Ovary (tissue), 9 donors: ENCODE data around the gene WDR81. TPM values are rescaled to one million over a fixed set of nuclear protein-coding genes. Genes with fewer than 3 reads are reported as not detected.

Experiments
- DNase-seq, 5 donors: peaks; one replicate each; pipeline ENCODE4 v3.0.0-alpha.2; 2019 to 2020
- H3K27ac ChIP-seq, 2 donors: fragments of 200-600 bp; one replicate each; pipeline versions ENCODE4 v1.5.1 to v1.8.0; 2019 to 2022
- H3K27me3 ChIP-seq: fragments of 200-600 bp; one replicate; pipeline ENCODE4 v1.8.0; 2022
- H3K36me3 ChIP-seq: fragments of 200-600 bp; sonication (generic); one replicate; pipeline ENCODE4 v1.5.1; 2019
- H3K4me1 ChIP-seq: one replicate; pipeline ENCODE4 v1.8.1; 2013; ENCODE audit warnings: mild to moderate bottlenecking, moderate library complexity; ENCODE audit not compliant: insufficient read depth
- H3K4me3 ChIP-seq: fragments of 200-600 bp; sonication (generic); one replicate; pipeline ENCODE4 v1.5.1; 2017
- H3K9me3 ChIP-seq, 2 donors: fragments of 200-600 bp in 1 of 2; sonication (generic) in 1 of 2; one replicate each; pipeline versions ENCODE4 v1.5.1 to v1.8.1; 2013 to 2019; ENCODE audit warnings: mild to moderate bottlenecking in 1 of 2, moderate library complexity in 1 of 2
- CTCF ChIP-seq, 3 donors: fragments of 450-650 bp in 2 of 3; fragments of 200-600 bp in 1 of 3; IDR thresholded peaks; one replicate each; pipeline versions ENCODE4 v1.5.1 to v1.8.0; 2016 to 2022; ENCODE audit warnings: antibody characterized with exemption in 3 of 3, mild to moderate bottlenecking in 1 of 3
- EP300 ChIP-seq: sonication (generic); formaldehyde crosslinking; IDR thresholded peaks from one replicate; pipeline ENCODE4 v1.6.1; 2017; ENCODE audit warnings: antibody characterized with exemption
- POLR2A ChIP-seq: fragments of 450-650 bp; IDR thresholded peaks from one replicate; pipeline ENCODE4 v1.6.1; 2017; ENCODE audit warnings: antibody characterized with exemption, mild to moderate bottlenecking, moderate library complexity
- WGBS, 3 donors: extraction: QIAGEN DNeasy Blood & Tissue Kit in 1 of 3; methylation state at CpG; one replicate each; pipeline versions ENCODE4 v1.1.5 to v1.1.7; 2013 to 2017; 5-methylcytosine and 5-hydroxymethylcytosine counted together
- intact Hi-C, 4 donors: fragments of 100-400 bp; cut with DNase I; formaldehyde crosslinking; loops; one replicate each; pipeline versions ENCODE4 v1.11.0 to v1.15.1; 2022 to 2023
- polyA plus RNA-seq, 2 donors: library from polyadenylated mRNA; stranded (reverse); fragments of 200-250 nt in 1 of 2; fragments of 350-450 nt in 1 of 2; fragmentation: Illumina TruSeq in 1 of 2; extraction: RNeasy Lipid Tissue Mini Kit (QIAGEN cat#74804) in 1 of 2; gene quantifications; one replicate each; pipeline ENCODE4 v1.2.3, GENCODE V29; 2013 to 2014
- total RNA-seq, 7 donors: library from RNA; depleted of rRNA in 2 of 7; stranded (reverse); fragments of >200 nt in 2 of 7; fragmentation: NEBNext Ultra II Directional in 3 of 7; extraction: Animal tissue kit (Norgen Biotek cat#: 25700) in 3 of 7; gene quantifications; one replicate each; pipeline versions ENCODE4 v1.1.0 to v1.2.4, GENCODE V29; 2016 to 2023
- donor health status: DM: no; HTN: no; CAD: no; lungs with moderate emphysema.
- donor health status: DM: no; HTN: no; CAD: no.
- donor health status: Bipolar disorder and iron deficiency.
- donor health status: DM: yes; HTN: yes; CAD: no.
- donor health status: DM: no; HTN: no; CAD: no.
- donor health status: DM: yes; HTN: yes; CAD: no.

Gene WDR81
- total and polyA plus RNA-seq, 9 donors = 1.3 to 59.4 (median 36.2) TPM

- Histone ChIP-seq H3K4me3 (no peak overlapping the region), H3K27me3 (no peaks in the 10 kb centered on the region), H3K27ac (peak overlapping the region in 1 of 2 donors; percentile 17), H3K4me1 (peaks cover 10% of the 10 kb centered on the region), H3K36me3 (no peaks in the 10 kb centered on the region), H3K9me3 (no peaks in the 10 kb centered on the region)
- intact Hi-C loops = loop anchor here in 1 of 4 donors (2.0 kb wide), 1 partner anchor 13 kb away; the partner anchor contains the start of gene SERPINF2
- WGBS, 3 donors = 17 to 28% (median 25%) methylated on average over 17 of the region's 17 CpGs
- no peak for DNase-seq
- TF ChIP-seq EP300 (no peak), CTCF (IDR thresholded peaks at IDR 0.05) (no peak)
Observed at GRCh38 chr17:1755827-1756262, 31.3 kb downstream of the WDR81 start.

- DNase-seq = no peak
- H3K4me3 ChIP-seq = no peak overlapping the region
- no peaks in the 10 kb centered on the region for H3K36me3 ChIP-seq
- no peak for TF ChIP-seq EP300
- TF ChIP-seq CTCF (IDR thresholded peaks at IDR 0.05) = no peak
- no peak for TF ChIP-seq POLR2A
- WGBS, 3 donors = 87 to 93% (median 89%) methylated on average over 15 of the region's 15 CpGs
- no peaks in the 10 kb centered on the region for H3K27me3 ChIP-seq
- peak overlapping the region in 1 of 2 donors; percentile 0 for H3K27ac ChIP-seq
- intact Hi-C loops = no loop called here
- H3K4me1 ChIP-seq = peaks cover 20% of the 10 kb centered on the region
- no peaks in the 10 kb centered on the region for H3K9me3 ChIP-seq
Observed at GRCh38 chr17:1758807-1759206, 34.3 kb downstream of the WDR81 start.

DNA sequence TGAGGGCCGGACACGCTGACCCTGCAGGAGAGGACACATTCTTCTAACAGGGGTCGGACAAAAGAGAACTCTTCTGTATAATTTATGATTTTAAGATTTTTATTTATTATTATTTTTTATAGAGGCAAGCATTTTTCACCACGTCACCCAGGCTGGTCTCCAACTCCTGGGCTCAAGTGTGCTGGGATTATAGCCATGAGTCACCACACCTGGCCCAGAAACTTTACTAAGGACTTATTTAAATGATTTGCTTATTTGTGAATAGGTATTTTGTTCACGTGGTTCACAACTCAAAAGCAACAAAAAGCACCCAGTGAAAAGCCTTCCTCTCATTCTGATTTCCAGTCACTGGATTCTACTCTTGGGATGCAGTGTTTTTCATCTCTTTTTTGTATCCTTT is 35.0 kb downstream of the WDR81 start:
- no peaks in the 10 kb centered on the region for H3K9me3 ChIP-seq
- peak overlapping the region in 1 of 2 donors; percentile 92 for H3K27ac ChIP-seq
- DNase-seq = no peak
- intact Hi-C loops = no loop called here
- no peak overlapping the region for H3K4me3 ChIP-seq
- H3K27me3 ChIP-seq = no peaks in the 10 kb centered on the region
- H3K4me1 ChIP-seq = peaks cover 20% of the 10 kb centered on the region
- WGBS, 3 donors = 42 to 57% (median 50%) methylated on average over 5 of the region's 5 CpGs
- no peak for TF ChIP-seq CTCF (IDR thresholded peaks at IDR 0.05)
- no peak for TF ChIP-seq POLR2A
- no peak for TF ChIP-seq EP300
- no peaks in the 10 kb centered on the region for H3K36me3 ChIP-seq

DNA sequence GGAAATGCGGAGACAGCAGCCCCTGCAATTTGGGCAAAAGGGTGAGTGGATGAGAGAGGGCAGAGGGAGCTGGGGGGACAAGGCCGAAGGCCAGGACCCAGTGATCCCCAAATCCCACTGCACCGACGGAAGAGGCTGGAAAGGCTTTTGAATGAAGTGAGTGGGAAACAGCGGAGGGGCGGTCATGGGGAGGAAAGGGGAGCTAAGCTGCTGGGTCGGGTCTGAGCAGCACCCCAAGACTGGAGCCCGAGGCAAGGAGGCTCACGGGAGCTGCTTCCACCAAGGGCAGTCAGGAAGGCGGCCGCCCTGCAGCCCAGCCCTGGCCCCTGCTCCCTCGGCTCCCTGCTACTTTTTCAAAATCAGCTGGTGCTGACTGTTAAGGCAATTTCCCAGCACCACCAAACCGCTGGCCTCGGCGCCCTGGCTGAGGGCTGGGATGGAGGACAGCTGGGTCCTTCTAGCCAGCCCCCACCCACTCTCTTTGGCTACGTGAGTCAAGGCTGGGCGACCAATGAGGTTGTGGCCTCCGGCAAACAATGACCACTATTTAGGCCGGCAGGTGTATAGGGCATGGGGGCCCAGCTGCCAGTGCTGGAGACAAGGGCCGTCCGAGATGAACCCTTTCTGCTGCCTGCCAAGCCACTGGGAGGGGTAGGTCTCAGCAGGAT is 37.9 kb downstream of the WDR81 start:
- no peaks in the 10 kb centered on the region for H3K27me3 ChIP-seq
- 9 to 16% (median 14%) methylated on average over 19 to 21 of the region's 21 CpGs for WGBS, 3 donors
- peak overlapping the region; percentile 82 to 92 for H3K27ac ChIP-seq
- H3K4me1 ChIP-seq = peaks cover 16% of the 10 kb centered on the region
- intact Hi-C loops = loop anchor here in 2 of 4 donors (5.0 kb wide), 1 partner anchor 35 kb away; no protein-coding TSS in a partner anchor
- no peaks in the 10 kb centered on the region for H3K36me3 ChIP-seq
- peak; percentile 35 for TF ChIP-seq POLR2A
- no peak for TF ChIP-seq CTCF (IDR thresholded peaks at IDR 0.05)
- H3K9me3 ChIP-seq = no peaks in the 10 kb centered on the region
- peak overlapping the region; percentile 47 for H3K4me3 ChIP-seq
- DNase-seq = peak in 4 of 5 donors; percentile 60 to 78 (median 72)
